HCT116 (cell line): ENCODE data around the gene NDUFA5. TPM values are rescaled to one million over a fixed set of nuclear protein-coding genes. Genes with fewer than 3 reads are reported as not detected.

Experiments
- ATAC-seq: fragments of 200-7000 bp; cut with Tn5 transposase; 2 replicates; pipeline ENCODE4 v1.9.1; 2020; ENCODE audit warnings: mild to moderate bottlenecking, moderate library complexity
- BruUV-seq: library from RNA; stranded (reverse); fragments of 400-500 nt; replicated peaks from 2 replicates; lab custom pipeline; 2021; lab: Mats Ljungman, UMichigan
- CTCF ChIA-PET: fragments of 300-600 bp; sonication (Branson Sonifier 250); formaldehyde crosslinking; loops from one replicate; lab custom pipeline; 2021; ENCODE audit warnings: antibody characterized with exemption; lab: Charles Lee
- POLR2A ChIA-PET: fragments of 300-600, 350-600 bp; sonication (Branson Sonifier 250); formaldehyde crosslinking; loops from one replicate; lab custom pipeline; 2021; ENCODE audit warnings: antibody characterized with exemption; lab: Charles Lee
- RAD21 ChIA-PET, 2 experiments: fragments of 300-600 bp; sonication (Branson Sonifier 250); formaldehyde crosslinking; loops; one replicate each; lab custom pipeline; 2023; ENCODE audit warnings: low total read pairs in 2 of 2; ENCODE audit not compliant: uncharacterized antibody in 2 of 2, unreplicated experiment in 2 of 2, low non-redundant PET in 1 of 2; lab: Charles Lee
- DNase-seq: peaks from one replicate; pipeline ENCODE4 v3.0.0-alpha.2; 2010; ENCODE audit warnings: low read depth, low spot score
- H2AFZ ChIP-seq: fragments of 200-600 bp; shearing (Covaris generic), sonication (generic); 2 replicates; pipeline ENCODE4 v1.6.1; 2017; ENCODE audit warnings: low read depth, mixed run types, mixed read lengths, antibody characterized with exemption, low read length; ENCODE audit not compliant: poor library complexity, severe bottlenecking
- H3K27ac ChIP-seq: 2 replicates; pipeline ENCODE4 v1.5.1; 2012; ENCODE audit warnings: low read depth, low read length
- H3K27me3 ChIP-seq: fragments of 200-600 bp; sonication (generic); 2 replicates; pipeline ENCODE4 v1.6.1; 2016; ENCODE audit warnings: mixed run types, low read length, mixed read lengths; ENCODE audit not compliant: insufficient read depth
- H3K36me3 ChIP-seq, 2 experiments: fragments of 200-500 bp in 1 of 2; fragments of 200-600 bp in 1 of 2; sonication (Bioruptor generic) in 1 of 2; sonication (generic) in 1 of 2; 2 replicates each; pipeline versions ENCODE4 v1.5.1 to v1.6.1; 2014 to 2016; ENCODE audit warnings: low read length in 2 of 2, inconsistent platforms in 1 of 2, mixed read lengths in 1 of 2, mixed run types in 1 of 2; ENCODE audit not compliant: insufficient read depth in 2 of 2, control insufficient read depth in 1 of 2
- H3K4me1 ChIP-seq, 2 experiments: fragments of 200-600 bp in 1 of 2; sonication (generic) in 1 of 2; 2 replicates each; pipeline versions ENCODE4 v1.5.1 to v1.6.1; 2012 to 2017; ENCODE audit warnings: low read length in 2 of 2, inconsistent platforms in 1 of 2, mild to moderate bottlenecking in 1 of 2, mixed read lengths in 1 of 2, mixed run types in 1 of 2, moderate library complexity in 1 of 2; ENCODE audit not compliant: insufficient read depth in 2 of 2, control insufficient read depth in 1 of 2
- H3K4me2 ChIP-seq: fragments of 200-600 bp; sonication (generic); 2 replicates; pipeline ENCODE4 v1.6.1; 2017; ENCODE audit warnings: mixed run types, low read length, mixed read lengths
- H3K4me3 ChIP-seq, 2 experiments: fragments of 200-600 bp in 1 of 2; sonication (generic) in 1 of 2; replicated peaks in 1 of 2; 2 replicates each; pipeline ENCODE4 v1.5.1; 2011 to 2016; ENCODE audit warnings: low read length in 2 of 2, control low read depth in 1 of 2, low read depth in 1 of 2, mild to moderate bottlenecking in 1 of 2, mixed read lengths in 1 of 2, mixed run types in 1 of 2
- H3K79me2 ChIP-seq: fragments of 200-600 bp; sonication (generic); 2 replicates; pipeline ENCODE4 v1.6.1; 2017; ENCODE audit warnings: mild to moderate bottlenecking, mixed run types, low read length, moderate library complexity, mixed read lengths; ENCODE audit not compliant: insufficient read depth
- H3K9ac ChIP-seq: fragments of 200-600 bp; sonication (generic); 2 replicates; pipeline ENCODE4 v1.6.1; 2016; ENCODE audit warnings: low read length, mixed read lengths
- H3K9me2 ChIP-seq: fragments of 200-600 bp; sonication (generic), shearing (Covaris generic); 2 replicates; pipeline ENCODE4 v1.6.1; 2017; ENCODE audit warnings: mixed run types, mild to moderate bottlenecking, moderate library complexity; ENCODE audit not compliant: insufficient read depth
- H3K9me3 ChIP-seq, 2 experiments: fragments of 200-500 bp in 1 of 2; fragments of 200-600 bp in 1 of 2; sonication (Bioruptor generic) in 1 of 2; sonication (generic) in 1 of 2; 2 replicates each; pipeline ENCODE4 v1.6.1; 2014 to 2017; ENCODE audit warnings: low read length in 2 of 2, mixed read lengths in 2 of 2, inconsistent platforms in 1 of 2, low read depth in 1 of 2, mild to moderate bottlenecking in 1 of 2, mixed run types in 1 of 2, moderate library complexity in 1 of 2; ENCODE audit not compliant: control insufficient read depth in 1 of 2, insufficient read depth in 1 of 2
- H4K20me1 ChIP-seq: fragments of 200-600 bp; sonication (generic), shearing (Covaris generic); 2 replicates; pipeline ENCODE4 v1.6.1; 2017; ENCODE audit warnings: mixed run types, mild to moderate bottlenecking, moderate library complexity; ENCODE audit not compliant: insufficient read depth
- EGR1 ChIP-seq: IDR thresholded peaks from 2 replicates; pipeline ENCODE4 v1.6.1; 2012; ENCODE audit warnings: low read depth
- JUND ChIP-seq: IDR thresholded peaks from 2 replicates; pipeline ENCODE4 v1.6.1; 2012
- MAX ChIP-seq: IDR thresholded peaks from 2 replicates; pipeline ENCODE4 v1.6.1; 2012
- RAD21 ChIP-seq: IDR thresholded peaks from 2 replicates; pipeline ENCODE4 v1.6.1; 2012; ENCODE audit warnings: low read depth, mild to moderate bottlenecking
- SRF ChIP-seq: IDR thresholded peaks from 2 replicates; pipeline ENCODE4 v1.6.1; 2012; ENCODE audit warnings: low read depth
- YY1 ChIP-seq: IDR thresholded peaks from 2 replicates; pipeline ENCODE4 v1.6.1; 2011; ENCODE audit warnings: low read length, low read depth, moderate library complexity, mild to moderate bottlenecking; ENCODE audit not compliant: insufficient replicate concordance; ENCODE audit errors: extremely low read depth
- ZNF274 ChIP-seq: fragments of 200-500 bp; sonication (Bioruptor generic); IDR thresholded peaks from 2 replicates; pipeline ENCODE4 v1.6.1; 2014; ENCODE audit warnings: mild to moderate bottlenecking, low read depth, low read length, inconsistent platforms
- intact Hi-C: fragments of 100-400 bp; cut with micrococcal nuclease; formaldehyde crosslinking; loops from 2 replicates; pipeline ENCODE4 v1.10.0; 2022
- total RNA-seq: library from RNA; stranded (reverse); gene quantifications from one replicate; pipeline ENCODE4 v1.2.1, GENCODE V29; 2021; ENCODE audit not compliant: unreplicated experiment
- TF ChIP-seq, protein P1 (sequence below), 3 experiments: fragments of 200-600 bp in 1 of 3; sonication (generic) in 1 of 3; IDR thresholded peaks in 2 of 3; conservative IDR thresholded peaks in 1 of 3; 2 replicates each; pipeline ENCODE4 v1.5.1; 2012 to 2017; ENCODE audit warnings: low read depth in 2 of 3, low read length in 2 of 3, antibody characterized with exemption in 1 of 3, borderline replicate concordance in 1 of 3, control low read depth in 1 of 3, mild to moderate bottlenecking in 1 of 3, mixed read lengths in 1 of 3, mixed run types in 1 of 3, moderate library complexity in 1 of 3; ENCODE audit not compliant: insufficient read depth in 1 of 3
- TF ChIP-seq, protein P2 (sequence below): IDR thresholded peaks from 2 replicates; pipeline ENCODE4 v1.6.1; 2012

Gene NDUFA5
- total RNA-seq, 1 experiment from 2014 or later, result 64.2 TPM

DNA sequence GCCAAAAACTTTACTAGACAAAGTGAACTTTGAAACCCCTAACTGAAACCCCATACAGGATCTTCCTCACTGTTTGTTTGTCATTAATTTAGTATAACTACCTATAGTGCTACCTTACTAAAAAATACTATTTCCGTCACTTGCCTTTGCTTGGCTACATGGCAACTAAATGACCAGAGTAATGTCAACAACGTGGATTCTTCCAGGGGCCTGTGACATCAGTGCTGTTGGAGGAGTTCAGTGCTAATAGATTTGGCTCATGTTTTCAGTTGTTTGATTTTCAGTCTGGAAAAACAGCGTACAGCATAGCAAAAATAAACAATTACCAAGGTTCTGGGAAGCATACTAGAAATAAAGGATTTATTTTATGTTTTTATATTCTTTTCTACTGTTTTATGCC is 41.0 kb upstream of the NDUFA5 start (continued):
- TF ChIP-seq, protein P1, sequence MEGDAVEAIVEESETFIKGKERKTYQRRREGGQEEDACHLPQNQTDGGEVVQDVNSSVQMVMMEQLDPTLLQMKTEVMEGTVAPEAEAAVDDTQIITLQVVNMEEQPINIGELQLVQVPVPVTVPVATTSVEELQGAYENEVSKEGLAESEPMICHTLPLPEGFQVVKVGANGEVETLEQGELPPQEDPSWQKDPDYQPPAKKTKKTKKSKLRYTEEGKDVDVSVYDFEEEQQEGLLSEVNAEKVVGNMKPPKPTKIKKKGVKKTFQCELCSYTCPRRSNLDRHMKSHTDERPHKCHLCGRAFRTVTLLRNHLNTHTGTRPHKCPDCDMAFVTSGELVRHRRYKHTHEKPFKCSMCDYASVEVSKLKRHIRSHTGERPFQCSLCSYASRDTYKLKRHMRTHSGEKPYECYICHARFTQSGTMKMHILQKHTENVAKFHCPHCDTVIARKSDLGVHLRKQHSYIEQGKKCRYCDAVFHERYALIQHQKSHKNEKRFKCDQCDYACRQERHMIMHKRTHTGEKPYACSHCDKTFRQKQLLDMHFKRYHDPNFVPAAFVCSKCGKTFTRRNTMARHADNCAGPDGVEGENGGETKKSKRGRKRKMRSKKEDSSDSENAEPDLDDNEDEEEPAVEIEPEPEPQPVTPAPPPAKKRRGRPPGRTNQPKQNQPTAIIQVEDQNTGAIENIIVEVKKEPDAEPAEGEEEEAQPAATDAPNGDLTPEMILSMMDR (IDR thresholded peaks at IDR 0.05 in 2 of 3, conservative IDR thresholded peaks at IDR 0.05 in 1 of 3; ENCODE audit: borderline replicate concordance in 1 of 3, insufficient read depth in 1 of 3, low read depth in 2 of 3, low read length in 2 of 3), result no peak

DNA sequence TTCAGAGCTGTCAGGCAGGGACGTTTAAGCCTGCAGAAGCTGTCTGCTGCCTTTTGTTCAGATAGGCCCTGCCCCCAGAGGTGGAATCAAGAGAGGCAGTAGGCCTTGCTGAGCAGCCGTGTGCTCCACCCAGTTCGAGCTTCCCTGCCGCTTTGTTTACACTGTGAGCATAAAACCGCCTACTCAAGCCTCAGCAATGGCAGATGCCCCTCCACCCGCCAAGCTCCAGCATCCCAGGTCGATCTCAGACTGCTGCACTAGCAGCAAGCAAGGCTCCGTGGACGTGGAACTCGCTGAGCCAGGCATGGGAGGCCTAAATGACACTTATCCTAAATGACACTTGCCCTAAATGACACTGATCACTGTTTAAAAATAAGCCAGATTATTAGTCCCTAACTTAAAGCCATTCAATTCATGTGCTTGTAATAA is 37.2 kb upstream of the NDUFA5 start:
- no peak overlapping the region for H2AFZ ChIP-seq
- BruUV-seq, result no TSS peak
- no peak for TF ChIP-seq SRF
- no peak for TF ChIP-seq RAD21
- TF ChIP-seq, protein P1 (IDR thresholded peaks at IDR 0.05 in 2 of 3, conservative IDR thresholded peaks at IDR 0.05 in 1 of 3; ENCODE audit: borderline replicate concordance in 1 of 3, insufficient read depth in 1 of 3, low read depth in 2 of 3, low read length in 2 of 3), result no peak
- TF ChIP-seq, protein P2, sequence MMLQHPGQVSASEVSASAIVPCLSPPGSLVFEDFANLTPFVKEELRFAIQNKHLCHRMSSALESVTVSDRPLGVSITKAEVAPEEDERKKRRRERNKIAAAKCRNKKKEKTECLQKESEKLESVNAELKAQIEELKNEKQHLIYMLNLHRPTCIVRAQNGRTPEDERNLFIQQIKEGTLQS, result no peak
- no peak for TF ChIP-seq EGR1
- TF ChIP-seq JUND, result no peak
- no peak for TF ChIP-seq ZNF274
- no peak for TF ChIP-seq MAX
- TF ChIP-seq YY1, result no peak
- TF ChIP-seq, all 23 proteins: peak for 0
- ChIA-PET CTCF (no interaction called here), RAD21 (no interaction called here), POLR2A (interaction anchor here (0.6 kb wide), 1 partner anchor 43 kb away, joined by 3 read pairs; no protein-coding TSS in a partner anchor)
- Histone ChIP-seq H3K4me1 (no peaks in the 10 kb centered on the region), H3K9me3 (no peaks in the 10 kb centered on the region), H4K20me1 (no peaks in the 10 kb centered on the region), H3K4me2 (no peak overlapping the region), H3K27me3 (no peaks in the 10 kb centered on the region), H3K36me3 (no peaks in the 10 kb centered on the region), H3K79me2 (no peaks in the 10 kb centered on the region), H3K9me2 (peaks cover 5% of the 10 kb centered on the region; the same call in 1 of the 2 replicates), H3K27ac (no peak overlapping the region), H3K9ac (no peak overlapping the region), H3K4me3 (no peak overlapping the region)
- ATAC-seq, result no peak
- intact Hi-C loops, result no loop called here
- DNase-seq, result no peak
